Pons (tissue), 1 donor: Measurements from ENCODE around the gene TRIM33.
A peak's percentile ranks its signal among the peaks of the same experiment; 100 is the strongest.
"Not testable (repeated sequence)": the region's sequence is repeated elsewhere in the genome, so short reads cannot be mapped to it uniquely, and the experiment has no call there.

ENCODE experiments used
- DNase-seq: peaks from one replicate; pipeline ENCODE4 v3.0.0-alpha.2; 2016; ENCODE audit warnings: low spot score

The TRIM33 gene

GRCh38 chr1:114467491-114467890 is 43.5 kb downstream of the TRIM33 start:
- DNase-seq = no peak

GRCh38 chr1:114466334-114467014 is 44.5 kb downstream of the TRIM33 start:
- no peak for DNase-seq

DNA sequence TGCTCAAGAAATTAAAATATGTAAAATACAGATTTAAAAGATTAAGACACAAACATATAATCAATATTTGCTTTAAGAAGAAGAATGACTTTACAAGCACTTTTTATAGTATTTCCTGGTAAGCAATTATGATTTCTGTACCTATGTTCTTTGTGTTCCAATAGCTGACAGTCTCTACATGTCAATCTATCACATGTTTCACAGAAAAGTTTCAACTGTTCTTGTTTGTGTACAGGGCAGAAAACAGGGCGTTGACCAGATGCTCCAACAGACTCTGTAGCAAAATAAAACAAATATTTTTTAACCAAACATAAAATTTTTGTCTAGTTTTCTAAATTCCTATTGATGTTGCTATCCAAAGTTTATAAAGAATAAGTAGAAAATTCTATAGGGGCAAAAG is 48.0 kb downstream of the TRIM33 start:
- no peak for DNase-seq

DNA sequence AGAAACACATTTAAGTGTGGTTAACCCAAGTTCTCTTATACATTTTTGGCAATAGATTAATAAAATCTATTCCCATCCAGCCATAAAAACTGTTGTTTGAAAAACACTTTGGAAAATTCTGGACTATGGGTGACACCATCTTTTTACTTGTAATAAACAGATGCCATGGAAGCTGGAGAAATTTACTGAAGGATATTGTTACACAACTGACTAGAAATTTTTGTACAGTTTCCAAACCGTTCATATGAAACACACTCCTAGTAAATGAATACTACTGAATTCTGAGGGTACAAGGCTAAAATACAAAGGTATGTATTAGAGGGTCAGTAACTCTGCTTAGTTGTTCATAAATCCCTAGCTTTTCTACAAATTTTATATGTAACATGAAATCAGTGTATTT is 48.7 kb downstream of the TRIM33 start:
- no peak for DNase-seq

DNA sequence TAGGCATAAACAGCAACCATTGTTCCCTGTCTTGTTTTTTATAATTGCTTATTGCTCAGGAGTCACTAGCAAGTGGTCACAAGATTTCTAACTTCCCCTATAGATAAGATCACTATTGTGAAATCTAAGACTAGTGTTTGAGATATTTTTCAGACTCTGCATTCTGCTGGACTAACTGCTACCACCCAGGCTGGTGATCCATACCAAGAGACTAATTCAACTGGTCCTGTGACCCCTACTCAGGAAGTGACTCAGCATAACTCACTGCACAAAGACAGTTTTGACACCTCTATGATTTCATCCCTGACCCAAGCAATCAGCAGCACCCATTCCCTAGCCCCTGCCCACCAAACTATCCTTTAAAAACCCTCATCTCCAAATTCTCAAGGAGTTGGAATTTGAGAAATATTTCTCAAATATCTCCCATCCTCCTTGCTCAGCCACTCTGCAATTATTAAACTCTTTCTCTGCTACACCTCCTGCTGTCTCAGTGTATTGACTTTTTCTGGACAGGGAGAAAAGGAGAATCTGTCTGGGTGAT is 52.7 kb downstream of the TRIM33 start:
- no peak for DNase-seq

DNA sequence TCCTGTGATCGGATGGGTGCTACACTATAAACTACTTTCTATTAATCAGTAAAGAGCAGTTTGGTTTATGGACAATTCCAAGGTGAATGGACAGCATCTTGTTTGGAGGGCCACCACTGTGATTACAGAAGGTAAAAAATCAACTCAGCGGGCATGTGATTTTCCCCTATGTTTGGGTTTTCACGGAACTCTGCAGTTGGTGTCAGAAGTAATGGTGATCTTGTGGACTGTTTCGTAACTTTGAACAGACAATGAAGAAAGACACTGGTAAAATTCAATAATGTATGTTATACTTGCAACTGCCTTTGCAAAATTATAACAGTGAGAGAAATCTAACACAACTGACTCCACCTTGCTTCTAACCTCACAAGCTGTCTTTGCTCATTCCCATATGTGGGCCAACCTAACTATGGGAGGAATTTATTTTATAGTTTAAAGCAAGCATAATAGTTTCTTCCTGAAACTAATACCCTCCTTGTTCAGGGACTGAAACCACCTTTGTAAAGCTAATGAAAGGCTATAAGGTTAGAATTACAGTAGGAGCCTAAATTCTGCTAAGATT is 53.2 kb downstream of the TRIM33 start:
- DNase-seq = no peak

GRCh38 chr1:114456586-114456985 is 54.4 kb downstream of the TRIM33 start:
- no peak for DNase-seq

- DNase-seq = no peak
These were observed 55.8 kb downstream of the TRIM33 start for GRCh38 chr1:114455102-114455785.

GRCh38 chr1:114454539-114454938 is 56.5 kb downstream of the TRIM33 start:
- DNase-seq = no peak

GRCh38 chr1:114453361-114453784 is 57.6 kb downstream of the TRIM33 start:
- DNase-seq = no peak

GRCh38 chr1:114448370-114449036 is 62.5 kb downstream of the TRIM33 start:
- DNase-seq = no peak

GRCh38 chr1:114446198-114446597 is 64.8 kb downstream of the TRIM33 start:
- DNase-seq = no peak

DNA sequence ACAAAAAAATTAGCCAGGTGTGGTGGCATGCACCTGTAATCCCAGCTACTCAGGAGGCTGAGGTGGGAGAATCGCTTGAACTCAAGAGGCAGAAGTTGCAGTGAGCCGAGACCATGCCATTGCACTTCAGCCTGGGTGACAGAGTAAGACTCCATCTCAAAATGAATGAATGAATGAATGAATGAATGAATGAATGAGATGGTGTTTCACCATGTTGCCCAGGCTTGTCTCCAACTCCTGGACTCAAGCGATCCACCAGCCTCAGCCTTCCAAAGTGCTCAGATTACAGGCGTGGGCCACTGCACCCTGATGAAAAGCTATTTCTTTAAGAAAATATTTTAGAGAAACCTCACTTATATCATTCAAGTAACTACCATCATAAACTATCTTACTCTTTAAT is 67.8 kb downstream of the TRIM33 start:
- not testable (repeated sequence) for DNase-seq

DNA sequence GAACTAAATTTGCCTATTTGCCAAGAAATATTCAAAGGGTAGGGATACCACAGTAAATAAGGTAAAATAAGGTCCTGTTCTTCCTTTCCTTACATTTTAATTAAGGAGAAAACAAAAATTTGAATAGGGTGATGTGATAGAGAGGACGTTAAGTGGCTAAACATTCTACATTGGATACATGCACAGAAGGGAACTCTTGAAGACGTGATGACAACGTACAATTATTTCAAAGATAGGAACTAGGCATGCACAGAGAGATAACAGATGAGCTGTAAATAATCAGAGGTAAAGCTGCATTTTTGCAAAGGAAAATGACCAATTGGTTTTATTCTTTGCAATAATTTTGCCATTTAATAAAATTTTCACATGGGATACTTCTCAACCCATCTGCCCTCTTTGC is 69.7 kb downstream of the TRIM33 start:
- no peak for DNase-seq

DNA sequence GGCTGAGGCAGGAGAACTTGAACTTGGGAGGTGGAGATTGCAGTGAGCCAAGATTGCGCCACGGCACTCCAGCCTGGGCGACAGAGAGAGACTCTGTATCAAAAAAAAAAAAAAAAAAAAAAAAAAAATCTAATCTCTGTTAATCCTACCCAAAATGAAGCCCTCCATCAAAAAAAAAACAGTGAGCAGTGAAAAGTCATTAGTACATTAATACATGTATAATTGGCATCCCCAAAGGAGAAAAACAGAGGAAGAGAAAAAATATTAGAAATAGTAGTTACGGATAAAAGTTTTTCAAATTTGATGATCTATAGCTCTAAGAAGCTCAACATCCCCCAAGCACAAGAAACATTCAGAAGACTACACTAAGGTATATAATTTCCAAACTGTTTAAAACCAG is 71.6 kb downstream of the TRIM33 start:
- no peak for DNase-seq

- no peak for DNase-seq
These were observed 73.2 kb downstream of the TRIM33 start for GRCh38 chr1:114437812-114438211.

GRCh38 chr1:114436799-114437198 is 74.2 kb downstream of the TRIM33 start:
- no peak for DNase-seq

DNA sequence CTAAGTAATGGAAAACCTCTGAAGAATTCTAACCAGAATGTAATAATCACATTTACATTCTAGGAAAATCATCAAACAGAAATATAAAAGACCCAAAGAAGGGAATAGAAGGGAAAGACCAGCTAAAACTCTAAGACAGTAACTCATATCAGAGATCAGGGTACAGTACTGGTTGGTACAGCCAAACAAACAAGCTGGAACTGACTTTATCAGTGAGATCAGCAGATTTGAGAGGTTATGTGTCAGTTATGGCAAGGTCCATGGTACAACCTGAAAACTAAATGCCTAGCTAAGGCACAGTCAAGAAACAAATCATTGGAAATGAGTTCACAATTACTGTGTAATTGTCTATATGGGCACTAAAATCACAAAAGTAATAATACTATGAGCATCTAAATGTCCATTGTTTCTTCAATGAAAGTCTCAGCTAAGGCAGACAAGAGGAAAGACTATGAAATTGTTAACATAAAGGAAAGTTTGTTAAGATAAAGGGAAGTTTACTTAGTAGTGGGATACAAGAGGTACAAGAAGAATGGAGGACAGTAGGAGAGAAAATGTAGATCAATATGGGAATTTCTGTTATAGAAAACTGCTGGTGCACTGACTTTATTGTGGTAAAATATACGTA is 75.8 kb downstream of the TRIM33 start:
- no peak for DNase-seq

- no peak for DNase-seq
These were observed 80.0 kb downstream of the TRIM33 start for GRCh38 chr1:114431026-114431425.

DNA sequence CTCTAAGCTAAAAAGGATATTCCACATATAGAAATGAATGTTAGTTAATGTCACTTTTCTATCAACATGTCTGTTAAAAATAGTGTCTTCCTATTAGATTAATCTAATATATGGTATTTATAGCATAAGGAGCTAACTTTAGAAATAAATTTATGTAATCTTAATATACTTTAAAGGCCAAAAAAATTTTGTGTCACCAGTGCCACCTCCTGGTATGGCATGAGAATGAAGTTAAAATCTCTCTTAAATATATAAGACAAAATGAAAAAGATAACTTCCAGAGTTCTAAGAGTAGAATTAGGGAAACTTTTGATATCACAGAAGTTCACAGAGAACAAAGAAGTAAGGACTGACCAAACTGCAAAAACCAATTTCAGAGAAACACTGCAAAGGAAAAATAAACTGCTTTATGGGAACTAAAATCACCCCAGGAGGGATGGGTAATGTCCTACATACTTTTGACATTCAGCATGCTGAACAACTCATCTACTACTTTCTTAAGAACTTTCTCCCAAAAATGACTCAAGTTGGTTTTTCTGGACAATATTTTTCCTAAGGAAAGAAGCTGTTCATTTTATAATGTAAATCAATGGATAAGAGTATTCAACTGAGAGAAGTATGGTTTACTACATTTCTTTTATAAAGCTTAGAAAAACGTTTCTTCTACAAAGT is 82.8 kb downstream of the TRIM33 start:
- DNase-seq = peak; percentile 14

DNA sequence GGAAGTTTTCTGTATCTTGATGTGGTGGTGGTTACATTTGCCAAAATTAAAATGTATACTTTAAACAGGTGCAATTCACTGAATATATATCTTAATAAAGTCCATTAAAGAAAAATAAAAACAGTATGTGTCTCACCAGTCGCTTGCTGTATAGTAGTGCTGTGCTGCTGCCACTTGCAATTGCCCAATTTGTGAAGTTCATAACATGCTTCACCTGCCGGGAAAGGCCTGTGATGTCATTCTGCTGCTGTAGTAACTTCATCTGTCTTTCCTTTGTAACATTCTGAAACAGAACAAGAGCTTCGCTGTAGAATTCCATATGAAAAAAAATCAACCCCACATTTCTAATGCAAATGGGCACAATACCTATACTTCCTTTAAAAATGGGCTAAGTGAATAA is 83.4 kb downstream of the TRIM33 start:
- DNase-seq = no peak

DNA sequence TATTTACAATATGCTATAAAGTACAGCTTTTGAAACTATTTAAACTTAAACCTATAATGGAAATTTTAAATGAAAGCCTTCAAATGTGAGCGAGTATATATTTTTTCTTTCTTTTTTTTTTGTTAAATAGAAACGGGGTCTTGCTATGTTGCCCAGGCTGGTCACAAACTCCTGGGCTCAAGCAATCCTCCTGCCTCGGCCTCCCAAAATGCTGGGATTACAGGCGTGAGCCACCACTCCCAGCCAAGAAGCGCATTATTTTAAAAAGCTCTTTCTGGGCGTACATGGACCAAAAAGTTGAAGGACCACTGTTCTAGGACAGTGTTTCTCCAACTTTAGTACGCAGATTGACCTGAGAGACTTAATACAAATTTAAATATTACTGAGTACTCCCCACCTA is 87.5 kb downstream of the TRIM33 start:
- DNase-seq = no peak
